Stimulated activated CD8-positive, alpha-beta memory T cell treated with anti-CD3 and anti-CD28 coated beads, Interleukin-12 subunit alpha, Interleukin-12 subunit beta, amount 100 ng/mL, for 1 hour (primary cell): ENCODE measurements around the gene ACAP1.

Source experiments
- DNase-seq: peaks from one replicate; pipeline ENCODE4 v3.0.0-alpha.2; 2020; ENCODE audit warnings: low read depth

Gene ACAP1

GRCh38 chr17:7336240-7337175 lies at the start of gene ACAP1:
TSS of gene ACAP1 (plus strand) at chr17:7336529. CDS start at chr17:7336735, 206 bp downstream.
- DNase-seq, result peak; percentile 80

GRCh38 chr17:7289256-7290032 lies 46.9 kb upstream of the ACAP1 start:
- no peak for DNase-seq

DNA sequence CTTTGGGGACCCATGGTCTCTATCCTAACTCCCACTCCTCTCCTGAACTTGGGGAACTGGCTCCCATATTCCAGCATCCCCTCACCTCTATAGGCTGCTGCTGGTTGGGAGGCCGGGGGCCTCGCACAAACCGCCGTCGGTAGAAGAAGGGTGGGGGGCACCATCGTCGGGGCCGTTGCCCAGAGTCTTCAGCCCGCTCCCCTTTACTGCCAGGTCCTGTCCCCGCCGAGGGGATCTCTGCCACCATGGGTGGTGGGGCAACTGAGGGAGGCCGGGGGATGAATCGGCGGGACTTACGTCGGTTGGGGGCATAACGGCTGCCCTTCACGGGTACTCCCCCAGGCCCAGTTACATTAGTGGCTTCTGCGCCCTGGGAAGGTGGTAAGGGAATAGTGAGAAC lies 46.2 kb upstream of the ACAP1 start:
- DNase-seq, result no peak

DNA sequence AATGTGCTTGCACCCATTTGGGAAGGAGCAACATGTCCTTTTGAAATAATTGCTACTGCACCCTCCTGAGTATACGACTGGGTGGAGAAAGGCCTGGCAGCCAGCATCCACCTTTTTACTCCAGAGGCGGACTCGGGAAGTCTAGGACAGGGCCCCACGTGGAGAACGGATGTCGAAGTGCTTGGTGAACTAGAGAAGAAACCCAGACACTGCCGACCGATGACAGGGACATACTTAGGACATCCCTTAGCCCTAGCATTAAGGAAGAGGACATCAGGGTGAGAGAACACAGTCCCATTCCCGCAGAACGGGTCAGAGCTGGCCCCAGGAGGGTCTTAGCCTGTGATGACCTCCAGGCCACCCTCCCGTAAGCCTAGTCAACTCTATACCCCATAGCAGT lies 45.6 kb upstream of the ACAP1 start:
- no peak for DNase-seq

- no peak for DNase-seq
Measured at GRCh38 chr17:7292194-7292593, 44.1 kb upstream of the ACAP1 start.

DNA sequence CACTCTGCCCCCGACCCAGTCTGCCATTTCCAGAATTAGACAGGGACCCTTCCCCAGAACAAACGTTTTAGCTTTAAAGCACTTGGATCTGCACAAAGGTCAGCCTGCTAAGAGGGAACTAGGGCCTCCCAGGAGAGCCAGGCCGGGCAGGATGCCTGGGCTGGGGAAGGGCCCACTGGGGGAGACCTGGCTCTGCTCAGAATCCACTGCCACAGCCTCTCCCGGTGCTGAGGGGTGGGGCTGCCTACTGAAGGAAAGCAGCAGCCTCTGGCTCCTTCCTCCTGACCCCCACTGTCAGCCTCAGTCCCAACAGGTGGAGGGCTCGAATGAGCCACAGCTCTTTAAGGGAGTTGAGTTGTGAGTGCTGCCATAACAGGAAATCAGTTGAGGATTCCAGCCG lies 43.6 kb upstream of the ACAP1 start:
- DNase-seq, result no peak

DNA sequence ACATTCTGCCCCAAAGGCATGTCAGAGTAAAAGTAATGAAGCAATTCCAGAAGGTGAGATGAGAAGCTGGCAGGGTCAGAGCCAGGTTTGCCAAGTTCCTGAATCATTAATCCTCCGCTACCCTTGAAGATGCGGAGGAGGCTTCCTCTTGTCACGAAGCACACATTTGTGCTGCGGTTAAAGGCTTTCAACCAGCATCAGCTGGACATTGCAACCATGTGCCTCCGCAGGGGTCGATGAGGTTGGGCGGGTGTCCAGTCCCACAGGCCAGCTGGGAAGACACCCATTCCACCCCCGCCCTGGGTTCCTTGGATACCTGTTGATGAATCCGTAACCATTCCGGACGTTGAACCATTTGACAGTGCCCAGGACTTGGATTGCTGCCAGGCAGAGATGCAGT lies 43.2 kb upstream of the ACAP1 start:
- DNase-seq, result no peak

DNA sequence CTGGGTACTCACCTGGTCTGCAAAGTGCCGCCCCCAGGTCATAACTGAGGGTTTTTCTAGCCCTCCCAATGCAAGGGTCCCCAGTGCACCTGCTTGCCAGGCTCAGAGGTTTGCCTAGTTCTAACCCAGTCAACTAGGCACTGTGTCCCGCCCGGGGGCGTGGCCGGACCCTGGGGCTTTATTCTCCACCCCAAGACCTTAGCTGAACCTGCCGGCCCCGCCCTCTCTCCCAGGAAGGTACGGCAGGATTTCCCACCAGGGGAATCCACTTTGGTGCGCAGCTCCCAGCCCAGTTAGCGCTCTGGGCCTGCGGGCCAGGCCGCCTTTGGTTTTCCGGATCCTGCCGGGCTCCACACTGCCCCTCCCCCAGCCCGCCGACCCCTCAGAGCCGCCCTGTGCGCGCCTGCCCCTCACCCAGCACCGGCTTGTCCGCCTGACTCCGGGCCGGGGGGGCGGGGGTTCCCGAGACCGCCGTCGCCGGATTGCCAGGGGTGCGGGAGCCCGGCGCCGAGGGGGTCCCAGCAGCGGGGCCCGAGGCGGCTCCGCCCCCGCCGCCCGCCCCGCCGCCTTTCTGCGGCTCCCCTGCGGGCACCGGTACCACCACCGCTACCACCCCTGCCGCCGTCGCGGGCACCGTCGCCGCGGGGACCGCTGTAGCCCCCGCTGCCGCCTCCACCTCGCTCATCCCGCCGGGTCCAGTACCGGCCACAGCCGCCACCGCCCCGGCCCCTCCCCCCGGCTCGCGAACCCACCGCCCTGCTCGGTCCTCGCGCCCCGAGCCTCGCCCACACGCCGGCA lies 42.3 kb upstream of the ACAP1 start:
- no peak for DNase-seq

- DNase-seq, result peak; percentile 45
Measured at GRCh38 chr17:7294614-7295153, 41.6 kb upstream of the ACAP1 start, which contains the start of gene YBX2. TSS of gene YBX2 (minus strand) at chr17:7294639. CDS start at chr17:7294500, 139 bp downstream.

- DNase-seq, result no peak
Measured at GRCh38 chr17:7295230-7296180, 40.8 kb upstream of the ACAP1 start.

DNA sequence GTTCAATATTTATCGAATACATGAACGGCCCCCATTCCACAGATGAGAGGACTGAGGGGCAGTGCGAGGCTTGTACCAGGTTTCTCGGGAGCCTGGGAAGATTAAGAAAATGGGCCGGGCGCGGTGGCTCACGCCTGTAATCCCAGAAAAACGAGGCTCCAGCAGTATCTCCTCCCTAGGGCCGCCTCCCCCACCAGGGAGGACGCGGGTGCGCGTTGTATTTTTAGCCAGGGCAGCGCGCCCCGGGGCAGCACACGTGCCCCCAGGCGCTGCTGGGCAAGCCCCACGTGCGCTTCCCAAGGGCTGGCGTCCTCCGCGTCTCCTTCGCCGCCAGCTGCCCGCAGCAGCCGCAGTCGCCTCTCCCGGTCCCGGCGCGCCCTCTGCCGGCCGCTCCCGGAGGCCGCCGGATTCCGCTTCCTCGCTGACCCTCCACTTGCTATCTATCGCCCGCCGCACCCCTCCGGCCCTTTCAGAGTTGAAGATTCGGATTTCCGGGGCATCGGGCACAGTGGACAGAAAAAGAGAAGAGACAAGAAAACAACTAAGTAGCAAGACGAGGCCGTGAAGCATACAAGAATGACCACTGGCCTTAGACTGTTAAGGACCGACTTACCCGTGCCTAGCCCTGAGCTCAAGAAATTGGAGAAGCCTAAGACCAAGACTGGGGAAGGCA lies 40.0 kb upstream of the ACAP1 start:
- peak; percentile 40 for DNase-seq

DNA sequence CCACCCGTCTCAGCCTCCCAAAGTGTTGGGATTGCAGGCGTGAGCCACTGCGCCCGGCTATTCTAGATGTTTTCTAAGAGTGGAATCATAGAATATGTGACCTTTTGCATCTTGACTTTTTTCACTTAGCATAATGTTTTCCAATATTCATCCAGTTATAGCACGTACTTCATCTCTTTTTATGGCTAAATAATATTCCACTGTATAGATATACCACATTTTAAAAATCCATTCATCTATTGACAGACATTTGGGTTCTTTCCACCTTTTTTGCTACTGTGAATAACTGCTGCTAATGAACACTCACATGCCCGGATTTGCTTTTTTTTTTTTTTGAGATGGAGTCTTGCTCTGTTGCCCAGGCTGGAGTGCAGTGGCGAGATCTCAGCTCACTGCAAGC lies 32.1 kb upstream of the ACAP1 start:
- no peak for DNase-seq

DNA sequence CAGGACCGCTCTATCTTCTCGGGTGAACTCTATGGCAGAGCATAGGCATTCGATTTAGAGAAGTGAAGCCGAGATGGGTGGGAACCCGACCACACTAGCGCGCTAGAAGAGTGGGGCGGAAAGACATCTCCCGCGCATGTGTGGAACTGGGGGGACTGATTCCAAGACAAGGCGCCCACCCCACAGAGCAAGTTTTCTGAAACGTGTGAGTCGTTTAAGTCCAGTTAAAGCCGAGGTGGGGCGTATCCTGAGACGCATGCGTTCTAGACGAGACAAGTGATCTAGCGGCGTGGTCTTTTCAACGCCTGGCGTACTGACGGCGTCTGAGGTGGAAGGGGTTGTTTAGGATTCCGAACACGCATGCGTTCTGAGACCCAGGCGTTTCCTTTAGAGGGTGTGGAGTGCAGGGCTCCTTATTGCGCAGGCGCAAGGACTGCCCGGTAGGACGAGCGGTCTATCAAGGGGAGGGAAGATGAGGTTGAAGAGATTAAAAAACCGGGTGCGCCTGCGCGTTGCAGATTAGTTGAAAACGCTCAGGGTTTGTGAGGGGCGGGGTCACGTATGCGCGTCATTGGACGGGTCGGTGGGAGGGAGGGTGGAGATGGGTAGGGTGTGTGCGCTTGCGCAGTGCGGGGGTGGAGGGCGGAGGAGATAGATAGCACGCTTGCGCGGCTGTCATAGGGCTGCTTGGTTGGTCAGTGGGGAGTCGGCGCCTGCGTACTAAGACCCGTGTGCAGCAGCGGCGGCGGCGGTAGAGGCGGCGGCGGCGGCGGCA lies 29.2 kb upstream of the ACAP1 start, which contains the start of gene EIF5A:
TSS of gene EIF5A (plus strand) at position 718 of the 775 bp plus-strand sequence. CDS start 2,008 bp downstream, outside the sequence.
- DNase-seq, result peak; percentile 100

DNA sequence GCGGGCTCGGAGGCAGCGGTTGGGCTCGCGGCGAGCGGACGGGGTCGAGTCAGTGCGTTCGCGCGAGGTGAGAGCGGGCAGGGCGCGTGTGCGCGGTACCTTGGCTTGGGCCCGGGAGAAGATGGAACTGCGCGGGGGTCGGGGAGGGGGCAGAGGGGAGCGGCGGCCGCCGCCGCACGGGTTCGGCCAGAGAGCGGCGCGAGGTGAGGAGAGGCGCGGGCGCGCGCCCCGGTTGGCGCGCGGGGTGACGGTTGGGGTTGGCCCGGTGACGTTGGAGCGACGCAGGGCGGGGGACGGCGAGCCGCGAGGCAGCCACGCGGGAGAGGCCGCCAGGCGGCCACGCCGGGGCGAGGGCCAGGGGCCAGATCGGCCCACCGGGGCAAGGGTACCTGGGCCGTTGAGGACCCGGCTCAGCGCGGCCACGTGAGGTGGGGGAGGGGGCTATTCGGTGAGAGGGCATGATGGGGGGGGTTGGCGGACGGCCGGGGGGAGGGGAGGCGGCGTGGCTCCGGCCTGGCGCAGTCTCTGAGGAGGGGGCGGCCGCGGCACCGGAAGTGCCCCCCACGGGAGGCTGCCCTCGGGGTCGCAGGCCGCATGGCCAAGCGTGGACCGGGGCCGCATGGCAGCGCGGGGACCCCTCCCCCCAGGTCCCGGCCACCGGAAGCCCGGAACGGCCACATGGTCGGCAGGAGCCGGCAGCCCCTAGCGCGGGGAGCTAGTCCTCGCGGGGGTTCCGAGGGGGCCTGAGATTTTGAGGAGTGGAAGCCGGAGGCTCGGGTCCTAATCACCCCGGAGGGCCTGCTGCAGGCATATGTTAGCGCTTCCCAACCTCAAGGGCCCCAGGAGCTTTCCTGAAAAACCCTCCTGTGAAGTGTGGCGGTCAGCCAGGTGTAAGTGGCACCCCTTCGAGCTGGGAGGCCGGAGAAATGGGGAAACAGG lies 28.4 kb upstream of the ACAP1 start:
- DNase-seq, result no peak

DNA sequence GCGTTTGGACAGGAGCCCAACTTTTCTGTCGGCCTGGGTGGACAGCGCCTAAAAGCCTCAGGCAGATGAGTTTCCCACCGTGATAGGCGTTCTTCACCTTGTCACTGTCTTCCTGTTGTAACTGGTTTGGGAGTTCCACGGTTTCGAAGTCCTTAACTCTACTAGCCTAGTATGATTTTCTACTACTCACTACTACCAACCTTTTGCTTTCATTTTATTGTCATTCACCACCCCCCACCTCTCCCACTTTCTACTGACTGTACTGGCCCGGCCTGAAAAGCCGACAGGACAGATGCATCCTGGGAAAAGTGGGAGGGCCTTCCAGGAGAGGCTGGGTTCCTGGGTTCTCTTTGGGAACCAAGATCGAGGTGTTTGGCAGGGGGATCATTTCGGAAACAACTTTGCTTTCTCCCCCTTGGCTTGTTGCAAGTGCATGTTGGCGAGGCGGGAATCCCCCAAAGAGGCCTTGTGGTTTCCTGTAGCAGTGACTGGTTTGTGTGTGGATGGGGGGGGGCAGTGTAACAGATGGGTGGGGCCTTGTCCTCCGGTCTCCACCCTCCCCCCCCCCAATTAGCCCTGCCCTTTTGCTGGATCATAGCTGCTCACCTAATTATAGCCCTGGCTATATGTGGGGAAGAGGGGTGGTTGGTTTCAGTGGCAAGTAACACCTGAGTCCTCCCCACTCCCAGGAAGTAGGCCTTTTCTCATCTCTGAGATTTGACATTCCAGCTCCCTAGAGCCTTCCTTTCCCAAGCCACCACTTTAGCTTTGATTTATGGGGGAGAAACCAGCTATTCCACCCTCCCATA lies 27.5 kb upstream of the ACAP1 start:
- peak; percentile 78 for DNase-seq

- DNase-seq, result no peak
Measured at GRCh38 chr17:7309628-7310027, 26.7 kb upstream of the ACAP1 start.

GRCh38 chr17:7311110-7311705 lies 25.1 kb upstream of the ACAP1 start:
- no peak for DNase-seq
